Heart left ventricle (tissue), 16 donors: ENCODE results near the gene CHMP1A. TPM values are rescaled to one million over a fixed set of nuclear protein-coding genes. Genes with fewer than 3 reads are reported as not detected.

Source experiments
- ATAC-seq, 4 donors: fragments of 200-7000 bp; cut with Tn5 transposase; one replicate each; pipeline ENCODE4 v1.9.1; 2020 to 2022; ENCODE audit warnings: moderate library complexity in 4 of 4, mild to moderate bottlenecking in 3 of 4, moderate number of reproducible peaks in 1 of 4
- DNase-seq, 5 donors: peaks; one replicate each; pipeline ENCODE4 v3.0.0-alpha.2; 2020
- H3K27ac ChIP-seq, 12 donors: fragments of 200-600 bp; sonication (generic) in 4 of 12; one replicate each; pipeline versions ENCODE4 v1.5.0 to v1.8.0; 2016 to 2022; ENCODE audit warnings: mild to moderate bottlenecking in 2 of 12
- H3K27me3 ChIP-seq, 9 donors: fragments of 200-600 bp; sonication (generic) in 2 of 9; one replicate each; pipeline versions ENCODE4 v1.5.1 to v1.8.0; 2016 to 2022; ENCODE audit warnings: mild to moderate bottlenecking in 3 of 9
- H3K36me3 ChIP-seq, 9 donors: fragments of 200-600 bp; sonication (generic) in 2 of 9; one replicate each; pipeline versions ENCODE4 v1.5.0 to v1.8.0; 2018 to 2022; ENCODE audit warnings: mild to moderate bottlenecking in 2 of 9
- H3K4me1 ChIP-seq, 12 donors: fragments of 200-600 bp; sonication (generic) in 4 of 12; one replicate each; pipeline versions ENCODE4 v1.5.0 to v1.8.0; 2016 to 2022; ENCODE audit warnings: mild to moderate bottlenecking in 3 of 12
- H3K4me3 ChIP-seq, 12 donors: fragments of 200-600 bp; sonication (generic) in 4 of 12; one replicate each; pipeline versions ENCODE4 v1.5.0 to v1.8.0; 2017 to 2022; ENCODE audit warnings: mild to moderate bottlenecking in 9 of 12, moderate library complexity in 4 of 12
- H3K9me3 ChIP-seq, 12 donors: fragments of 200-600 bp; sonication (generic) in 4 of 12; one replicate each; pipeline versions ENCODE4 v1.5.0 to v1.8.0; 2016 to 2022; ENCODE audit warnings: mild to moderate bottlenecking in 1 of 12
- POLR2A ChIP-seq, 2 donors: fragments of 450-650 bp; IDR thresholded peaks; one replicate each; pipeline ENCODE4 v1.6.1; 2017; ENCODE audit warnings: antibody characterized with exemption in 2 of 2, mild to moderate bottlenecking in 2 of 2, moderate library complexity in 2 of 2
- WGBS, 4 donors: extraction: QIAGEN DNeasy Blood & Tissue Kit in 2 of 4; methylation state at CpG; one replicate each; pipeline versions ENCODE4 v1.1.5 to v1.1.7; 2013 to 2018; 5-methylcytosine and 5-hydroxymethylcytosine counted together
- intact Hi-C, 10 donors: fragments of 100-400 bp; cut with DNase I; formaldehyde crosslinking; loops; one replicate each; pipeline versions ENCODE4 v1.11.1 to v1.14.2; 2022
- polyA plus RNA-seq, 2 donors: library from polyadenylated mRNA; stranded (reverse); fragments of 200-250 nt; gene quantifications; one replicate each; pipeline ENCODE4 v1.2.3, GENCODE V29; 2013
- total RNA-seq, 9 donors: library from RNA; depleted of rRNA in 2 of 9; stranded (reverse); fragments of >200 nt in 2 of 9; fragmentation: NEBNext Ultra II Directional in 3 of 9; extraction: Animal tissue kit (Norgen Biotek cat#: 25700) in 3 of 9; gene quantifications; one replicate each; pipeline versions ENCODE4 v1.1.0 to v1.2.4, GENCODE V29; 2016 to 2023
- TF ChIP-seq, protein P1 (sequence below), 12 donors: fragments of 200-600 bp; sonication (generic) in 4 of 12; IDR thresholded peaks; one replicate each; pipeline versions ENCODE4 v1.5.0 to v1.8.0; 2018 to 2022; ENCODE audit warnings: antibody characterized with exemption in 12 of 12, mild to moderate bottlenecking in 5 of 12
- donor health status: ischemic (EF 13 %, LVEDD 7.1; RV severe dilation, severe dysfunction).
- donor health status: healthy with polysubstance abuse.
- donor health status: DM: no; HTN: yes; CAD: no.
- donor health status: DM: no; HTN: no; CAD: no.
- donor health status: ischemic (EF 25% LVEDD 6.9; RV normal size, moderate dysfunction).
- donor health status: ischemic (EF 25% LVEDD 5.7; RV mildly dilated, moderate dysfunction).
- donor health status: healthy.
- donor health status: DM: yes; HTN: yes; CAD: no.
- donor health status: ischemic (EF 35%, LVEDD 5.7; RV mildly dilated, moderate dysfunction).
- donor health status: nonischemic (EF 11% LVEDD 7.7; RV severe dilation, severe dysfunction).
- donor health status: DM: yes; HTN: yes; CAD: no.
- donor health status: PGD.
- donor health status: ischemic (EF 29% LVEDD 5.4; RV normal size, mild dysfunction).
- donor health status: nonischemic (EF 23%, LVEDD 6.1; RV moderate dilation, normal function).

The CHMP1A gene
- total and polyA plus RNA-seq, 11 donors, result 29.3 to 86.3 (median 44.6) TPM

DNA sequence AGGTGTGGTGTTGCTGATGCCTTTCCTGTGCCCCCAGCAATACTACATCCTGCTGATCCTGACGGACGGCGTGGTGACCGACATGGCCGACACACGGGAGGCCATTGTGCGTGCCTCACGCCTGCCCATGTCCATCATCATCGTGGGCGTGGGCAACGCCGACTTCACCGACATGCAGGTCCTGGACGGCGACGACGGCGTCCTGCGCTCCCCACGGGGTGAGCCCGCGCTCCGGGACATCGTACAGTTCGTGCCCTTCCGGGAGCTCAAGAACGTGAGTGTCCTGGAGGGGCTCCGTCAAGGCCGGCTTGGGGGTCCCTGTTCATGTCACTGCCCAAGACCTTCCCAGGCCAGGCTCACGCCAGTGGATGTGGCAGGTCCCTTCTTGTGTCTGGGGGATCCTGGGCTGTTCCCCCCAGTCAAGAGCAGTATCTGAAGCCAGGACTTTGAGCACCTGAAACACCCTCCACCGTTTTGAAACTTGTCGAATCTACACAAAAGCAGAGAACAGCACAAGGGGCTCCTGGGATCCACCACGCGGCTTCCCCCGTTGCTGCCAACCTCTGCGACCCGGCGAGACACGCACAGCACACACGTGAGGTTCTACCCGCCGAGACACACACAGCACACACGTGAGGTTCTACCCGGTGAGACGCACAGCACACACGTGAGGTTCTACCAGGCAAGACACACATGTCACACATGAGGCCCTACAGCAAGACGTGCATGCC, 62.0 kb downstream of the CHMP1A start:
- intact Hi-C loops, result no loop called here
- Histone ChIP-seq H3K4me1 (no peaks in the 10 kb centered on the region), H3K27ac (no peak overlapping the region), H3K4me3 (no peak overlapping the region), H3K36me3 (no peaks in the 10 kb centered on the region), H3K27me3 (no peaks in the 10 kb centered on the region), H3K9me3 (no peaks in the 10 kb centered on the region)
- DNase-seq, result no peak
- TF ChIP-seq, protein P1, sequence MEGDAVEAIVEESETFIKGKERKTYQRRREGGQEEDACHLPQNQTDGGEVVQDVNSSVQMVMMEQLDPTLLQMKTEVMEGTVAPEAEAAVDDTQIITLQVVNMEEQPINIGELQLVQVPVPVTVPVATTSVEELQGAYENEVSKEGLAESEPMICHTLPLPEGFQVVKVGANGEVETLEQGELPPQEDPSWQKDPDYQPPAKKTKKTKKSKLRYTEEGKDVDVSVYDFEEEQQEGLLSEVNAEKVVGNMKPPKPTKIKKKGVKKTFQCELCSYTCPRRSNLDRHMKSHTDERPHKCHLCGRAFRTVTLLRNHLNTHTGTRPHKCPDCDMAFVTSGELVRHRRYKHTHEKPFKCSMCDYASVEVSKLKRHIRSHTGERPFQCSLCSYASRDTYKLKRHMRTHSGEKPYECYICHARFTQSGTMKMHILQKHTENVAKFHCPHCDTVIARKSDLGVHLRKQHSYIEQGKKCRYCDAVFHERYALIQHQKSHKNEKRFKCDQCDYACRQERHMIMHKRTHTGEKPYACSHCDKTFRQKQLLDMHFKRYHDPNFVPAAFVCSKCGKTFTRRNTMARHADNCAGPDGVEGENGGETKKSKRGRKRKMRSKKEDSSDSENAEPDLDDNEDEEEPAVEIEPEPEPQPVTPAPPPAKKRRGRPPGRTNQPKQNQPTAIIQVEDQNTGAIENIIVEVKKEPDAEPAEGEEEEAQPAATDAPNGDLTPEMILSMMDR (IDR thresholded peaks at IDR 0.05), result no peak
- no peak for TF ChIP-seq POLR2A (IDR thresholded peaks at IDR 0.05)
- no peak for ATAC-seq
- 92 to 95% (median 94%) methylated on average over 40 to 47 of the region's 47 CpGs for WGBS, 4 donors

Other genes with a start within 250 kb of the CHMP1A start
- 100 to 1,000 TPM in 1 of 9 donors, 10 to 100 TPM in 8; 53.6 to 123 (median 67.7) TPM for gene ANKRD11, start 167.1 kb downstream of the CHMP1A start, total RNA-seq
- gene ANKRD11, start 167.1 kb downstream of the CHMP1A start, polyA plus RNA-seq, result 10 to 100 TPM; 53.9 to 80.8 TPM
- 100 to 1,000 TPM in 4 of 9 donors, 10 to 100 TPM in 5; 84.0 to 168 (median 95.9) TPM for gene SPG7, start 149.3 kb downstream of the CHMP1A start, total RNA-seq
- 100 to 1,000 TPM in 1 of 2 donors, 10 to 100 TPM in 1; 92.4 to 101 TPM for gene SPG7, start 149.3 kb downstream of the CHMP1A start, polyA plus RNA-seq
- 1,000 to 10,000 TPM in 6 of 9 donors, 100 to 1,000 TPM in 3; 701 to 3,315 (median 1,152) TPM for gene RPL13, start 97.0 kb downstream of the CHMP1A start, total RNA-seq
- 1,000 to 10,000 TPM; 2,775 to 5,500 TPM for gene RPL13, start 97.0 kb downstream of the CHMP1A start, polyA plus RNA-seq
- gene CPNE7, start 82.0 kb downstream of the CHMP1A start, total RNA-seq, result under 1 TPM in 1 of 9 donors, not detected in 8; 0.20 TPM
- under 1 TPM in 1 of 2 donors, not detected in 1; 0.50 TPM for gene CPNE7, start 82.0 kb downstream of the CHMP1A start, polyA plus RNA-seq
- not detected for gene DPEP1, start 44.1 kb downstream of the CHMP1A start, total RNA-seq
- gene DPEP1, start 44.1 kb downstream of the CHMP1A start, polyA plus RNA-seq, result not detected
- gene SPATA33, start 128 bp upstream of the CHMP1A start, total RNA-seq, result 1 to 10 TPM in 8 of 9 donors, under 1 TPM in 1; 0.94 to 5.1 (median 3.0) TPM
- 1 to 10 TPM; 1.8 to 3.9 TPM for gene SPATA33, start 128 bp upstream of the CHMP1A start, polyA plus RNA-seq
- 10 to 100 TPM; 16.1 to 31.4 (median 20.0) TPM for gene CDK10, start 29.0 kb upstream of the CHMP1A start, total RNA-seq
- 10 to 100 TPM; 22.9 to 30.7 TPM for gene CDK10, start 29.0 kb upstream of the CHMP1A start, polyA plus RNA-seq
- gene SPATA2L, start 44.0 kb upstream of the CHMP1A start, total RNA-seq, result 10 to 100 TPM in 1 of 9 donors, 1 to 10 TPM in 8; 2.0 to 14.1 (median 4.0) TPM
- gene SPATA2L, start 44.0 kb upstream of the CHMP1A start, polyA plus RNA-seq, result 10 to 100 TPM in 1 of 2 donors, 1 to 10 TPM in 1; 1.9 to 15.0 TPM
- gene VPS9D1, start 63.2 kb upstream of the CHMP1A start, total RNA-seq, result 10 to 100 TPM in 6 of 9 donors, 1 to 10 TPM in 3; 7.6 to 17.0 (median 11.0) TPM
- 10 to 100 TPM in 1 of 2 donors, 1 to 10 TPM in 1; 7.3 to 20.2 TPM for gene VPS9D1, start 63.2 kb upstream of the CHMP1A start, polyA plus RNA-seq
- 10 to 100 TPM in 8 of 9 donors, 1 to 10 TPM in 1; 9.4 to 19.9 (median 12.7) TPM for gene ZNF276, start 63.8 kb upstream of the CHMP1A start, total RNA-seq
- gene ZNF276, start 63.8 kb upstream of the CHMP1A start, polyA plus RNA-seq, result 10 to 100 TPM; 12.2 to 14.0 TPM
- 10 to 100 TPM in 1 of 9 donors, 1 to 10 TPM in 4, under 1 TPM in 4; 0.50 to 10.1 (median 1.0) TPM for gene FANCA, start 158.9 kb upstream of the CHMP1A start, total RNA-seq
- 1 to 10 TPM; 1.1 to 4.0 TPM for gene FANCA, start 158.9 kb upstream of the CHMP1A start, polyA plus RNA-seq
- 1 to 10 TPM in 6 of 9 donors, under 1 TPM in 3; 0.31 to 2.3 (median 1.3) TPM for gene SPIRE2, start 170.8 kb upstream of the CHMP1A start, total RNA-seq
- under 1 TPM; 0.53 to 0.55 TPM for gene SPIRE2, start 170.8 kb upstream of the CHMP1A start, polyA plus RNA-seq
- 100 to 1,000 TPM in 5 of 9 donors, 10 to 100 TPM in 4; 75.8 to 115 (median 101) TPM for gene TCF25, start 215.9 kb upstream of the CHMP1A start, total RNA-seq
- 10 to 100 TPM; 52.5 to 96.4 TPM for gene TCF25, start 215.9 kb upstream of the CHMP1A start, polyA plus RNA-seq